Stimulated activated CD4-positive, alpha-beta T cell treated with anti-CD3 and anti-CD28 coated beads, Interleukin-1b, Interleukin-23, amount 100 ng/mL, for 1 hour (primary cell): ENCODE measurements around the gene ANKRD13D.

Source experiments
- DNase-seq, 2 donors: peaks; one replicate each; pipeline ENCODE4 v3.0.0-alpha.2; 2020; ENCODE audit warnings: low read depth in 2 of 2

The ANKRD13D gene

GRCh38 chr11:67285541-67286498 is 3.3 kb upstream of the ANKRD13D start:
- no peak for DNase-seq

- DNase-seq = no peak
These were observed 2.3 kb upstream of the ANKRD13D start for GRCh38 chr11:67286621-67287333.

DNA sequence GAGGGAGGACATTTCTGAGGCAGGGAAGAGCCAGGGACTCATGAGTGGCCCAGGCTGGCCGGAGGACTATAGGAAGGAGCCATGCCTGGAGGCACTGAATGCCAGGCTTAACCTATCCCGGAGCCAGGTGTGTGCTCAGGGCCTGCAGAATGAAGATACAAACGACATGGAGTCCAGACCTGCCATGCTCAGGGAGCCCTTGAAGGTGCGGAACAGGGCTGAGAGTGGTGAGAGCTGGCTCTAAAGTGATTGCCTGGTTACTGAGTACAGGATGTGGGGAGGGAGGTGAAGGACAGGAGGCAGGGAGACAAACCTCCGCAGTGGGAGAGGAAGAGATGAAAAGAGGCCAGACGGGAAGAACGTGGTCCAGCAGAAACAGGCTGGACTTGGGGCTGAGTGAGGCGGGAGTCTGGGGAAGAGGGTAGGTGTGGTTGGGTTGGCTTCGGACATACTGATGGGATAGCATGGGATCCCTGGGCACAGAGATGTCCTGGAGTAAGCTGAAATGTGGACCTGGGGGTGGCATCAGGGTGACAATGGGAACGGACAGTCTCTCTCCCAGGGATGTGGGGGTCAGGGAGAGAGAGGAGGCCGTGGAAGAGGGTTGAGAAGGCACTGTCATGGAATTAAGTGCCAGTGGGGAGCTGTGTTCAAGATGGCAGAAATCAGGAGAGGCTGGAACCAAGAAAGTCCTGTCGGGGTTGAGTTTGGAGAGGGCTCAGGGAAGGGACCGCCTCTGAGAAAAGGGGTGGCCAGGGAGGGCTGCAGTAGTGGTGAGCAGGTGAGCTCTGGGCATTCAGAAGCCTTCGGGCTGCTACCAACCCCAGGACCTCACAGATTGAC is 1.5 kb upstream of the ANKRD13D start:
- no peak for DNase-seq

DNA sequence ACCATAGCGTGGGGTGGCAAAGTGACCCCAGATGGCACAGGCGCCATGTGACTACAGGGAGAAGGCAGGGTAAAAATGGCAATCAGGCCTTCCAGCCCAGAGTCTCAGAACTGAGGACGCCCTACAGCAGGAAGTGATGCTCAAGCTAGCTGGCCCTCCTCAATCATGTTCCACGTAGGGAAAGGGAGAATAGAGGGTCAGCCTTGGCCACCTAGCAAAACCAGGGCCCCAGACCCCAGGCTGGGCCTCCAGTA is 978 bp upstream of the ANKRD13D start:
- DNase-seq = no peak

GRCh38 chr11:67288452-67289225 is 464 bp upstream of the ANKRD13D start:
- peak; percentile 68 to 70 for DNase-seq

DNA sequence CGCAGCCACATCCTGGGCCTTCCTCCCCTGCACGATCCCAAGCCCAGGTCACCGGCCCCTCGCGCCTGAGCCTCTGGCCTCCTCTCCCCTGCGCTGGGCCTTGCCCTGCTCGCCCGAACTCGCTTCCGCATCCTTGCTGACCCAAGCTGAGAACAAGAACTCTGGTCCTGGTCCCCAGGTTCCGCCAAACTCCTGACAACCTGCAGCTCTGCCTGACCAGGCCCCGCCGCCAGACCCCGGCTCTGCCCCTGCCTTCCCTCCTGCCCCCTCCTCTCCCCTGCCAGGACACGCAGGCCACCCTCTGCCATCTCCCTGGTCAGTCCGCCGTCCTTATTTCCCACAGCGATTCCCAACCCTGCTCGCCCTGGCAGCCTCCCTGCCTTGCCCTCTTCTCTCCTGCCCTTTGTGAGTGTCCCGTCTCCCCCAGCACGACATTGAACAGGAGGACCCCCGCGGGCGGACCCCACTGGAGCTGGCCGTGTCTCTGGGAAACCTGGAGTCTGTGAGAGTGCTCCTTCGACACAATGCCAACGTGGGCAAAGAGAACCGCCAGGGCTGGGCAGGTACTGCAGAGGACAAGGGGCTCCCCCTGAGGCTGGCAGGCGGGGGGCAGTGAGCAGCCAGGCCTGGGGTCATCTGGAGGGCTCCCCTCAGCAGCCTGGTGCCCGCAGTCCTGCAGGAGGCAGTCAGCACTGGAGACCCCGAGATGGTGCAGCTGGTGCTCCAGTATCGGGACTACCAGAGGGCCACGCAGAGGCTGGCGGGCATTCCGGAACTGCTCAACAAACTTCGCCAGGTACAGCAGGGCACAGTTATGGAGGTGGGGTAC is 762 bp downstream of the ANKRD13D start:
- DNase-seq = no peak

DNA sequence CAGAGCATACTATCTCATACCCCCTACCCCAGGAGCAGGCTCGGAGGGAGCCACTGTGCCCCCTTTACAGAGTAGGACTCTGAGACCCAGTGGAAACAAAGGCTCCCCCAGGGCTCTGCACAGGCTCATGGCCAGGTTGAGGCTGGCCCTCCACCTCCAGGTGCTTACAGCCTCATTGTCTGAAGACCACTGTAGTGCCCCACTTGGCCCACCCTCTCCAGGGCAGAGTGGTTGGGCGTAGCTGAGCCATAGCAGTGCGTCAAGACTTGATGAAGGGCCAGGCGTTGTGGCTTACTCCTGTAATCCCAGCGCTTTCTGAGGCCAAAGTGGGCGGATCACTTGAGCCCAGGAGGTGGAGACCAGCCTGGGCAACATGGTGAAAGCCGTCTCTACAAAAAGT is 1.7 kb downstream of the ANKRD13D start:
- no peak for DNase-seq

DNA sequence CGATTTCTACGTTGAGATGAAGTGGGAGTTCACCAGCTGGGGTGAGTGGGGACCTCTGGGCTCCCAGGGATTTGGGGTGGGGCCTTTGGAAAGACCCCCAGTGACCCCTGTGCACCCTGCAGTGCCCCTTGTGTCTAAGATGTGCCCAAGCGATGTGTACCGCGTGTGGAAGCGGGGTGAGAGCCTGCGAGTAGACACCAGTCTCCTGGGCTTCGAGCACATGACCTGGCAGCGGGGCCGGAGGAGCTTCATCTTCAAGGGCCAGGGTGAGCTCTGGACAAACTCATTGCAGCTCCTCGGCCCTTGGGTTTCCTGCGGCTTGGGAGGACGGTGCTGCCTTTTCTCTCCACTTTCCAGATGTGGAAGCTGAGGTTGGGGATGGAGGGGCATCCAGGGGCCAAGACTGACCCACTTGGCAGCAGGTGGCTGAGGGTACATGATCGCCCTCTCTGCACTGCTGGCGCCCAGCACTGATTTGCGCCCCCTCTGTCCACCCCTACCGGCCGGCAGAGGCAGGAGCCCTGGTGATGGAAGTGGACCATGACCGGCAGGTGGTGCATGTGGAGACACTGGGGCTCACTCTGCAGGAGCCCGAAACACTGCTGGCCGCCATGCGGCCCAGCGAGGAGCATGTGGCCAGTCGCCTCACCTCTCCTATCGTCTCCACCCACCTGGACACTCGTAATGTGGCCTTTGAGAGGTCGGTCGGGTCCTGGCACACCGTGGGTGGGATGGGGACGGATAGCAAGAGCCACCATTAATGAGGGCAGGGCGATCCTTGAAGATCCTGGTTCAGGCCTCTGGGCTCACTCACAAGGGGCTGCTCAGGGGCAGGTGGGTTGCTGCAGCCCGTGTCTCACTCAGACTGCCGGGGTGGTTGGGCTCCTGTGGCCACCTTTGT is 2.6 kb downstream of the ANKRD13D start:
- no peak for DNase-seq

DNA sequence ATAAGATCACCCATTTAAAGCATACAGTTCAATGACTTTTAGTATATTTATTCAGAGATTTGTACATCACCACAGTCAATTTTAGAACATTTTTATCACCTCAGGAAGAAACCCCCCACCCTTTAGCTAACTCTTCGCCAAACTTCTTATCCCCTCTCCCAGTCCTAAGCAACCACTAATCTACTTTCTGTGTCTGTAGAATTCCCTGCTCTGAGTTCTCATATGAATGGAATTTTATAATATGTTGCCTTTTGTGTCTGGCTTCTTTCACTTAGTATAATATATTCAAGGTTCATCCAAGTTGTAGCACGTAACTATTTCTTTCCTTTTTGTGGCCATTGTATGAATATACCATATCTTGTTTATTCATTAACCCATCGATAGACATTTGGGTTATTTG is 3.6 kb downstream of the ANKRD13D start:
- no peak for DNase-seq

DNA sequence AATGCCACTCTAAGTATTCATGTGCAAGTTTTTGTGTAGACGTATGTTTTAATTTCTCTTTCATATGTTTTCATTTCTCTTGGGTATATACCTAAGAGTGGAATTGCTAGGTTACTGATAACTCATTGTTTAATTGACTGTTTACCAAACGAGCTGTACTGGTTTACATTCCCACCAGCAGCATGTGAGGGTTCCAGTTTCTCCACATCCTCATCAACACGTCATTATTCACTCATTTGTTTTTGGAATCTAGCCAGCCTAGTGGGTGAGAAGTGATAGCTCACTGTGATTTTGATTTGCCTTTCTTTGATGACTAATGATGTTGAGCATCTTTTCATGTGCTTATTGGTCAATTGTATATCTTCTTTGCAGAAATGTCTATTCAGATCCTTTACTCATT is 4.0 kb downstream of the ANKRD13D start:
- no peak for DNase-seq

- DNase-seq = no peak
These were observed 6.7 kb downstream of the ANKRD13D start for GRCh38 chr11:67295846-67296245.

DNA sequence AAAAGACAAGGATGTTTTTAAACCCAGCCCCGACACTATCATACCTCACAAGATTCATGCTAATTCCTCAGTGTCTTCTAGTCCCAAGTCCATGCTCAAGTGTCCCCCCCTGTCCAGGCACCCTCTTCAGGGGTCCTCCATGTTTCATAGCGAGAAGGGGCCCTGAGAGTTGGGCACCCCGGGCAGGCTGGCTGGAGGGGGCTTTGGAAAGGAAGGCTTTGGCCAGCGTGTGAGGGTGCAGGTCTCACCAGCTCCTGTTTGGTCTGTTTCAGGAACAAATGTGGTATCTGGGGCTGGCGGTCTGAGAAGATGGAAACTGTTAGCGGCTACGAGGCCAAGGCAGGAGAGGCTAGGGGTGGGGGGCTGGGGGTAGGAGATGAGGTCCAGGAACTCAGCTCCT is 9.7 kb downstream of the ANKRD13D start:
- no peak for DNase-seq

DNA sequence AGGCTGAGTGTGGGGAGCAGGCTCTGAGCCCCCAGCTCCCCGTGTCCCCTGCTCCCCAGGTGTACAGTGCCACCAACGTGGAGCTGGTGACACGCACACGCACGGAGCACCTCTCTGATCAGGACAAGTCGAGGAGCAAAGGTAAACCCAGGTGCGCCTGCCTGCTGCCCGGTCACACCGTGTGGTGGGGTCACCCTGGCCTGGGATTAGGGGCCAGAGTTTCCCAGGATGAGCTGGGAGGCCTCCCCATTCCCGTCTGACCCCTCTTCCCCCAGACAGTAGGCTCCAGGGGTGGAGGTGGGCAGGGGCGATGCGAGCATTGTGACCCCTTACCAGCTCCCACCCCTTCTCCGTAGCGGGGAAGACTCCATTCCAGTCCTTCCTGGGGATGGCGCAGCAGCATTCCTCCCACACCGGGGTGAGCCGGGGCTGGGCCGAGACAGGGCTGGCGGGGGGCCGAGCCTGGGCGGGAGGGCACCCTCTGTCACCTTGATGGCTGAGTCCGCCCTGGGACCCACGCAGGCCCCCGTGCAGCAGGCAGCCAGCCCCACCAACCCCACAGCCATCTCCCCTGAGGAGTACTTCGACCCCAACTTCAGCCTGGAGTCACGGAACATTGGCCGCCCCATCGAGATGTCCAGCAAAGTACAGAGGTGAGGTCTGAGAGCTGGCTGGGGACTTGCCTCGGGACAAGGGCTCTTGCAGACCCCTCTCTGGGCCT is 10.5 kb downstream of the ANKRD13D start:
- DNase-seq = no peak

DNA sequence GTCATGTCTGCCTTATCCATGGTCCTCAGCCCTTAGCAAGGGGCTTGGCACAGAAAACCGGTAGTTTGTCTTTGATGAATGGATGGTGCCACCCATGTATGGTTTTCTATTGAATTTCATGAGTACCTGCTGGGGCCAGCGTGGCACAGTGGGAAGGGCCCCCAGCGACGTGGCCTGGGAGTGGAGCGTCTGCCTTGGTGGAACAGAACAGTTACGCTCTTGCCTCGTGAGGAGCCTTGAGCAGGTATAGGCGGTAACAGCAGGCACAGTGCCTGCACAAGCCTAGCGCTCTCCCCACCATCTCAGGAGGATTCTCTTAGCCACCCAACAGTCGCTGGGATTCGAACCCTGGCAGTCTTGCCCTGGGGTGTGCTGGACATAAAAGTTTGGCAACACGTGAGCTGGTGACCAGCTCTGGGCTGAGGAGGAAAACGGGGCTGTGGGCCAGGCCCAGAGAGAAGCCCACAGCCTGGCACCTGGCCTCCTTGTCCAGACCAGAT is 11.2 kb downstream of the ANKRD13D start:
- no peak for DNase-seq

GRCh38 chr11:67300756-67301312 is 11.7 kb downstream of the ANKRD13D start:
- DNase-seq = no peak

DNA sequence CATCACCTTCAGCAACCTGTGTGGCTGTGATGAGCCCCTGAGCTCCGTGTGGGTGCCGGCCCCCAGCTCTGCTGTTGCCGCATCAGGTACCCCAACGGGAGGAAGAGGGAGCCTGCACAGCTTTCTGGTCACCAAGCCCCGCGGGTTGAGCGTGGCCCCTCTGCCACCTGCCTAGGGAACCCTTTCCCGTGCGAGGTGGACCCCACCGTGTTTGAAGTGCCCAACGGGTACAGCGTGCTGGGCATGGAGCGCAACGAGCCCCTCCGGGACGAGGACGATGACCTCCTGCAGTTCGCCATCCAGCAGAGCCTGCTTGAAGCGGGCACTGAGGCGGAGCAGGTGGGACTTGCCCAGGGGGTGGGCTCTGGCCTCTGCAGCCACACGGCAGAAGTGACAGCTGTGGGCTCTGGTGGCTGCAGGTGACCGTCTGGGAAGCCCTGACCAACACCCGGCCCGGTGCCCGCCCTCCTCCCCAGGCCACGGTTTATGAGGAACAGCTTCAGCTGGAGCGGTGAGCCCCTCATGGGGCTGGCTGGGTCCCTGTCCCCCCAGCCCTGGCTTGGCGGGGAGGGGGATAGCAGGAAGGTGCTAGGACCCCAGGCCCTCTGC is 12.3 kb downstream of the ANKRD13D start:
- no peak for DNase-seq

GRCh38 chr11:67301951-67302516 is 12.9 kb downstream of the ANKRD13D start:
- no peak for DNase-seq
